HG03460 (cell line): Measurements from ENCODE around the gene CPEB4.

Experiments
- ATAC-seq: cut with Tn5 transposase; IDR thresholded peaks from one replicate; pipeline ENCODE4 v1.9.1; 2021; ENCODE audit not compliant: unreplicated experiment

CPEB4 gene

DNA sequence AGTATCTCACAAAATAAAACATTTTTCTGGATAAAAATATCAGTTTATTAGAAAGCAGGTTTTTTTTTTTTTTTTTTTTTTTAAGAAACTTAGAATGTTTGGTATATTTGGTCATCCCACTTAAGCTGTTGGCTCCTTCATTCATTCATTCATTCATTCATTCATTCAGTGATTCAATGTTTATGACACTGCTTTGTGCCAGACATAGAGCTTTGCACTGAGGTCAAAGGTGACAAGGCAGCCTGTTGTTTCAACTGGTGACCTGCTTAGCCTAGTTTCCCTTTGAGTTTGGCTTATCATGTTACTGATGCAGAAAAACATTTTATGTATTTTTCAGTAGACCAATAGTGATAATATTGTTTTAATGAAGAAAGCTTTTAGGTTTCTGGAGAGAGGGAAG, 23.5 kb downstream of the CPEB4 start:
- ATAC-seq = no peak

DNA sequence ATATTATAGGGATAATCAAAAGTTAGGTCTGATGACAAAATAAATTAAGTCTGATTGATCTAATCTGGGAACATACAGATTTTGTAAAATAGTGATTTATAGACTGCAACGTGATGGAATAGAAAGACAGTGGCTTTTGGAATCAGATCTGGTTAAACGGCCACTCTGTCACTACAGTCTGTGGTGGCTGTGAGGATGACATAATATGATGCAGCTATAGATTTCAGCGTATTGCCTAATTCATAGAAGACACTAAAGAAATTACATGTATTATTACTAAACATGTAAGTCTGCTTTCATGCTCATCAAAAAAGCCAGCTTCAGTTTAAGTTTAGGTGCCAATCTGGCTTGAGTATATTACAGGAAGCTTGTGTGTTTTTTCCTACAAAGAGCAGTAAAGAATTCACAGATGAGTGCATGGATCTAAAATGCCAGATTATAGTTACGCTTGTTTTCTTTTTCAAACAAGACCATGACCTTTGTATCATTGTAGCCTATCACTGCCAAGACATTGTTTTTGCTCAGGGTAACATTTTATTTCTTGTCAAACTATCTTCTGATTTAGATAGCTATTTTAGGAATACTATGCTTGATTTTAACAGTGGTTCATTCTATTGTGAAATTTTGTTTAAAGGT, 25.7 kb downstream of the CPEB4 start:
- no peak for ATAC-seq

DNA sequence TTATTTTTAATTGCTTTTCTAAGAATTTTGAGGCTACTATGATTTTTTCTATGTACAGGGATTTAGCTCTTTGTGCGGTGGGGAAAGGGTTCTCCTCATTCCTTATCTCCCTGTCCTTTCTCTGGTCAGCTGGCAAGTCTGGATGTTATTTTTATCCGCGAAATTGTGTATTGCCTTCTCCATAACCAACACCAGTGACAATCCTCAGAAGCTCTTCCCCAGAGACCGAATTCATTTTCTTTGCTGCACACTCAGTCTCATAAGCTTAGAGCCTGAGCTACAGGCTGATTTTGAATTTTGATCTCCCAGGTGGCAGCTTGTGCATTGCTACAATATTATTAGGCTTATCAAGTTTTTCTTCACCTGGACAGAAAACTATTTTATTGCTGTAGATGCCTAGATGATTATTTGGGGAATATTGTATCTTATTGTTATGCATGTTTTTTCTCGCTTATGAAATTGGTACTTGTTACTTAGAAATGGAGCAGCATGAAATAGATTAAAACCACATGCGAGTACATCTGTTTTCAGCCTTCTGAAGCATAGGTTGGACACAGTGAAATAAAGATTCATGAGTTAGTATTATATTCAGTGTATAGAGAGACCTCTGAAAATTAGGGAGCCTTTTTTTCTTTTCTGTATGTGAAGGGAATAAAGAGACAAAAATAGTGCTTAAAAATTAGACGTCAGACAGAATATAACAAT, 27.3 kb downstream of the CPEB4 start:
- ATAC-seq = no peak

GRCh38 chr5:173916233-173916632, 28.1 kb downstream of the CPEB4 start:
- ATAC-seq = no peak

GRCh38 chr5:173917788-173918786, 29.9 kb downstream of the CPEB4 start:
- ATAC-seq = peak; percentile 91

DNA sequence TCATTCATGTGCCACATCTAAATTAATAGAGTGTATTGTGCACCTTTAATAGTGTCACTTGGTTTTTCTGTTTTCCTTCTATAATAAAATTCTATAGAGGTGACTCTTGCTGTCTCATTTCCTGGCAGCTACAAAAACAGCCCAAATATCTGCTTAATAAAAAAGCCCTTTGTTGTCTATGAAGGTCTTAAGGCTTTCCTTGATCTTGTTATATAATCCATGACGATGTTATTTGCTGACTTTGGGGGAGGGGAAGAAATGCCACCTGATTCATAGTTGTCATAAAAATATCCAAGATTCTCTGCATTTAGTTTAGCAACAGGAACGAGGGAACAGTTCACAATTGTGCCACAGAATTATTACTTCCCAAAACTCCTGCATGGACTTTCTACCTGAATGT, 31.3 kb downstream of the CPEB4 start:
- ATAC-seq = no peak

DNA sequence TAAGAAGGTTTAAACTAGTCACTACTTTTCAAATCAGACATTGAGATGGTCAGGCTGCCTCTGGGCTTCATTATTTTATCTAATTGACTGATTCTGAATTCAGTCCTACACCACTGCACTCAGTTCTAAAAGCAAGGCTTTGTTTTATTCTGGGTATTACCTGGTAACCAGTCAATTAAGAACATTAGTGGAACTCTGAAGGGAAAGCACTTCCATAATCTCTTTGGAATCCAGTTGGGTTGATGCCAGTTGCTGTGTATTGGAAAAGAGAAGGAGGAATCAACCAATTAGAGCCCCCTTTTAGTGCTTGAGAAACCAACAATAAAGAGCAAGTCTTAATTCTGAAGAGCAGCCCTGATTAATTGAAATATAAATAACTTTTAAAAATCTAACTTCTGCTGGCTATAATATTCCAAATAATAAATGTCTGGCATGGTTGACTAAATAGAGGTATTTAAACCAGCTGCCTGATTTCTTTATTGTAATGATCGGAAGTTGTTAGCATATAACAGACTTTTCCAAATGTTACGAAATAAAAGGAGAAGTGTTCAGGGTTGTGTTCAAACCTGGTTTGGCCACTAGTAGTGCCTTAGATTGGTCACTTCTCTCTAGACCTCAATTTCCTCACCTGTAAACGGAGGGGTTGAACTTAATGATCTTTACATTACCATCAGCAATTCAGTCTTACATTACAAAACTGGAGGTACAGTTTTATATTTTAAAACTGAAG, 32.0 kb downstream of the CPEB4 start:
- ATAC-seq = no peak

DNA sequence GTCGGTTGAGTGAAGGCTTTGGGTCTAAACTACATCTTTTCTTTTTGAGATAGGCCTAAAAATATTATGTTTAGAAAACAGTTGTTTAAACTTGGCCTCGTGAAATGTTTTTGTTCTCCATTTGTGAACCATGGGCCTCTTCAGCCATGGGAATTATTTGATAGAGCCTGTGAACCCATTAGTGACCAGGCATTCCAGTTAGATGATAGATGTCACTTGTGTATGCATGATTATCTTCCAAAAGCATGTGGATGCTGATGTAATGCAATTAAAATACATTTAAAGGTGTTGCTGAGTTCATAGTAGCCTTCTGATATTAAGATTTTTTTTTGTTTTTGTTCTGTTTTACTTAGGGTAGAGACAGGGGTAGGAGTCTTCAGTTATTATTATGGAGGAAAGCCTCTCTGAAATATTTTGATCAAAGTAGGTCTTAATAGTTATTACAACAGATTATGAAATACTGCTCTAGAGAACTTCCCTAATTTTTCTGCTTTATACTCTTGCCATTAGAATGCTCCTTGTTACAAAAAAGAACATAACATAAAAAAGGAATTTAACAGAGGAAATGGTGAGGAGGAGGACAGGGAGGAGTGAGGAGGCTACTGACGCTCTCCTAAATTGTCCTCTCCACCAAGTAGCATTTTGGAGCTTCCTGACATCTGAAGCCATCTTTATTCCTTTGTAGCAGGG, 32.9 kb downstream of the CPEB4 start:
- no peak for ATAC-seq

DNA sequence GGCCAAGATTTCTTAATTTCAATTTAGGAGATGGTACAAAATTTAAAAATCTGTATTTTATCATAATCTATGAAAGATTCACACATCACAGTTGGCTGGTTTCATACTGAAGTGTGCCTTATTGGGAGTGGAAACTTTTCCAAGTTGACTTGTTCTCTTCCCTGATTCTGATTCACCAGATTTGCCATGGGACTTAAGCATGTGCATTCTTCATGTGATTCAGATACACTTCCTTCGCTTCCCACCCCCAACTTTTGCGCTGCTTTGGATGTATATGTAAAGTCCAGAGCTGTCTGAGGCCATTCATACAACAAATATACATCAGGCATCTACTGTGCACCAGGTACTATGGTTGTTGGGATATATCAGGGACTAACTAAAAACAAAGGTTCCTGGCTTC, 34.4 kb downstream of the CPEB4 start:
- ATAC-seq = no peak

DNA sequence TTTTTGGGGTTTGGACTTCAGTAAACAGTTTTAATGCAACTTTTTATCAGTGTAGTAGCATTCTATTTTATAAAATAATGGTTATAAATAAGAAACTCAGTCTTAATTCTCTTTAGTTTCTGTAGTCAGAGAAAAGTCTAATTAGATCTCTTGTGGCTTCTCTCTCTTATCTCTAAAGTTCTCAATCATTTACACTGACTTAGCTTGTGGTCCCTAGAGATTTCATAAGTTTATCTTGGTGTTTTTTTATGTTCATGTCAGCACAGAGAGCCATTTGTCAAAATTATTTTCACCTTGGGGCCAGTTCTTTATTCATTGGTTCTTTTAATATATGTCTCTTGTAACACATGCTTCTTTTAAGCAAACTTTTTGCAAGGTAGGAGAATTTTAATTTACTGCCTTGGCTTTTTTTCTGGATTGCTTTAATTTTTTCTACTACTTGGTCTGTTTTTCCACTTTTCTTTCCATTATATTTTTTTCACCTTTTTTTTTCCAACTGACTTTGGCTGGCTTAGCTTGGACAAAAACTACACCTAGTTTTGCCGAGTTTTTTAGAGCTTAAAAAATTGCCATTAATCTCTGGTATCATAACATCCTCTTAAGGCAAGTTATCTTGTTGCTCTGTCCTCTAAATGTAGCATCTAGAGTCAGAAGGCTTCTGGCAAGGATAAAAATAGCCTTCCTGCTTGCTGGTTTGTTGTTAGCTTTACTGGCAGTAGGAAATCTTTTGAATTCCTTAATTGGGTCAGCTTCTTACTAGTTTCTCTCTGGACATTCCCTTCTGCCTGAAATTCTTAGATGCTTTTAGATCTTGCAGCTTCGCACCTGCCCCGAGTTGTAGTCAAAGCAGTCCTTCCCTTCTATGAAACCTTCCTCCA, 35.3 kb downstream of the CPEB4 start:
- ATAC-seq = peak; percentile 45

DNA sequence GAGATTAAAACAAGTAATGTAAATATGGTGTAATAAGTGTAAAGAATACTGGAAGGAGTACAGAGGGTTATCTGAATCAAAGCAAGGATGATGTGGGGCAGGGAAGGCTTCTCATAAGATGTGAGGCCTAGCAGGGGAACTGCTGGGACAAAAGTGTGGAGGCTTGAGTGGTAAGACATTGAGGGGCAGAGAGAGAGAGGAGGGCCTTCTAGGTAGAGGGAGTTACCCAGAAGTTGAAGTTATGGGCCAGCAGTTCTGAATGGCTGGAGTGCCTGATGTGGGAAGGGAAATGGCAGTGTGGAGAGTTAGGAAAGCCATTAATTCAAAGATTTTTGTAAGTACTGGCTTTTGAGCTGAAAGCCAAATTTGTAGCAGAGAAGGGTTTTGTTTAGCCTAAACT, 36.8 kb downstream of the CPEB4 start:
- ATAC-seq = no peak

- ATAC-seq = no peak
Measured at GRCh38 chr5:173925449-173926071, 37.4 kb downstream of the CPEB4 start.

GRCh38 chr5:173926359-173926758, 38.2 kb downstream of the CPEB4 start:
- no peak for ATAC-seq

DNA sequence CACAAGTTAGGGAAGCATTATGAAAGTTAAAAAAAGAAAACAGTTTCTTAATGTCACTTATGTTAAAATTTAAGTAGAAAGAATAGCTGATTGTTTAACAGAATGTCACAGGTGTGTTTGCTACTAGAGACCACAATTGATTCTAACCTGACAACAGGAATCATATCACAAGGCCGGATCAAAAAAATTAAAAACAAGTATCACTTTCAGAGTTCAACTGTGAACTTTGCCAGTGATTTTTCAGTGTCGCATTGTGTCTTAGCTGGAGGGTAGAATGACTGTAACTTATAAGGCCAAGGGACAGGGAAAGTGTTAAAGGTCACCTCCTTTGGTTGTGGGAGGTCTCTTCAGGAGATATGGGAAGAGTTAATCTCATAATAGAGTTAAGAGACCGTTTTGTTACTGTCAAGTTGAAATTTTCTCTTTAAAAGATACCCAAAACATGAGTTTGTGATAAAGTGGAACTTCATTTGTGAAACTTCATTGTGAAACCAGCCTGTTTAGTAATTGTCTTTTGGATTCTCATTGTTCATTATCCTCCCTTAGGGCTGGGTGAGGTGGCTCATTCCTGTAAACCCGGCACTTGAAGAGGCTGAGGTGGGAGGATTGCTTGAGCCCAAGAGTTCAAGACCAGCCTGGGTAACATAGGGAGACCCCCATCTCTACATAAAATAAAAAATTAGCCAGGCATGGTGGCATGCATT, 40.9 kb downstream of the CPEB4 start:
- ATAC-seq = no peak

DNA sequence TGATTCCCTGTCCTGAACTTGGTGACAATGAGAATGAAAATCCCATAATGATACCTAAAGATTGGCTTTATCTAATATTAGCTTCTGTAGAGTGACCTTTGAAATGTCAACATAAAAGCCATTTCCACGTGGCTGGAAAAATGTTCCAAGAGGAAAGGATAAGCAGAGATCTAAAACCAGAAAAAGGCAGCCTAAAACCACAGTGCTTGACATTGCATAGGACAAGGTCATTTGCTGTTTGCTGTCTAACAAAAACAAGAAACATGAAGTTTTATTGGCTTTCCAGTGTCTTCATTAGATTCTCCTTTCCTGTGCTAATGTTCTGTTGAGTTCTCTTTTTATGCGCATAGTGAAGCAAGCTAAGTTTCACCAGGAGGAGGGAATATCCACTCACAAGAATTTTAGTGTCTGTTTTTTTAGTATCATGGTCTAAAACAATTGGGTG, 44.6 kb downstream of the CPEB4 start:
- no peak for ATAC-seq

GRCh38 chr5:173933901-173934300, 45.8 kb downstream of the CPEB4 start:
- no peak for ATAC-seq

DNA sequence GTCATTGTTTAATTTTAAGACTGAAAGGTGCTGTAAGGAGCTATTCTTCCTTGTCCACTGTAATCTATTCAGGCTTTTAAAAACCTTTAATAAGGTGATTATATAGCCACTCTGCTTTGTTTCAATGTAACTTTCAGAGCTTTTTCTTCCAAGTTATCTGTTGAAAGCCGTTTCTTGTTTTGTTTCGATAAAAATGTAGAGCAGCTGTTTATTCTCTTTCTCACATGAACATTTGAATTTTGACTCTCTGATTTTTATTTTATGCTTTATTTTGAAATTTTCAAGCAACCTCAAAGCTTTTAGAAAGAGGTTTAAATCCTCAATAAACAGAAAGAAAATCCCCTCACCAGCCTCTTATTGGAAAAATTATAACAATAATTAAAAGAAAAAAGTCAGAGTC, 47.2 kb downstream of the CPEB4 start:
- ATAC-seq = no peak

- no peak for ATAC-seq
Measured at GRCh38 chr5:173940269-173940668, 52.1 kb downstream of the CPEB4 start.
